HepG2 (cell line): Measurements from ENCODE around the gene GGA3. TPM values are rescaled to one million over a fixed set of nuclear protein-coding genes. Genes with fewer than 3 reads are reported as not detected.

Experiments used
- HES4 ChIP-seq: sonication (generic); formaldehyde crosslinking; IDR thresholded peaks from 2 replicates; pipeline ENCODE4 v1.9.0; 2021; ENCODE audit warnings: mild to moderate bottlenecking, missing genetic modification reagents, borderline replicate concordance
- MXI1 ChIP-seq: IDR thresholded peaks from 3 replicates; pipeline ENCODE4 v1.6.1; 2012; ENCODE audit warnings: low read depth, low read length, inconsistent platforms, borderline replicate concordance
- POLR2AphosphoS2 ChIP-seq: IDR thresholded peaks from 2 replicates; pipeline ENCODE4 v1.6.1; 2011; ENCODE audit warnings: low read depth, low read length, improper control_type of control experiment
- REPIN1 ChIP-seq: sonication (generic); formaldehyde crosslinking; IDR thresholded peaks from 2 replicates; pipeline ENCODE4 v1.8.0; 2022; ENCODE audit warnings: missing genetic modification reagents, low read depth, mild to moderate bottlenecking, borderline replicate concordance
- ZNF790 ChIP-seq: sonication (generic); formaldehyde crosslinking; IDR thresholded peaks from 2 replicates; pipeline ENCODE4 v1.8.0; 2022; ENCODE audit warnings: missing genetic modification reagents, mild to moderate bottlenecking, borderline replicate concordance
- ZSCAN21 ChIP-seq: sonication (generic); formaldehyde crosslinking; IDR thresholded peaks from 2 replicates; pipeline ENCODE4 v1.8.0; 2022; ENCODE audit warnings: mild to moderate bottlenecking, missing genetic modification reagents, moderate library complexity, borderline replicate concordance
- polyA plus RNA-seq, 8 experiments: library from polyadenylated mRNA; depleted of rRNA in 3 of 8; stranded (reverse) in 7 of 8; unstranded in 1 of 8; fragments of >200 nt; fragmentation: Illumina TruSeq in 4 of 8; extraction: Trizol in 4 of 8; gene quantifications; 2 replicates each; pipeline versions ENCODE4 v1.2.1 to v1.2.3, GENCODE V29; 2011 to 2016; ENCODE audit warnings: low read depth in 4 of 8, missing spikeins in 1 of 8, mixed read lengths in 1 of 8; ENCODE audit not compliant: insufficient read depth in 1 of 8
- total RNA-seq, 5 experiments: library from RNA; depleted of rRNA; stranded (reverse); fragments of >200 nt; fragmentation: Illumina TruSeq; extraction: Trizol; gene quantifications; 2 replicates each; pipeline ENCODE4 v1.2.3, GENCODE V29; 2016; ENCODE audit warnings: low read depth in 1 of 5
- TF ChIP-seq, protein P1 (sequence below): sonication (generic); formaldehyde crosslinking; IDR thresholded peaks from 2 replicates; pipeline ENCODE4 v1.4.0; 2020; ENCODE audit warnings: missing genetic modification reagents
- TF ChIP-seq, protein P2 (sequence below): sonication (generic); formaldehyde crosslinking; IDR thresholded peaks from 2 replicates; pipeline ENCODE4 v1.4.0; 2020; ENCODE audit warnings: missing genetic modification reagents, mild to moderate bottlenecking, borderline replicate concordance

GGA3 gene
- total and polyA plus RNA-seq, 2 of the 13 experiments (the other 11 are each of a cell fraction or from before 2014, with no cell fraction given): 28.4 to 43.7 TPM

DNA sequence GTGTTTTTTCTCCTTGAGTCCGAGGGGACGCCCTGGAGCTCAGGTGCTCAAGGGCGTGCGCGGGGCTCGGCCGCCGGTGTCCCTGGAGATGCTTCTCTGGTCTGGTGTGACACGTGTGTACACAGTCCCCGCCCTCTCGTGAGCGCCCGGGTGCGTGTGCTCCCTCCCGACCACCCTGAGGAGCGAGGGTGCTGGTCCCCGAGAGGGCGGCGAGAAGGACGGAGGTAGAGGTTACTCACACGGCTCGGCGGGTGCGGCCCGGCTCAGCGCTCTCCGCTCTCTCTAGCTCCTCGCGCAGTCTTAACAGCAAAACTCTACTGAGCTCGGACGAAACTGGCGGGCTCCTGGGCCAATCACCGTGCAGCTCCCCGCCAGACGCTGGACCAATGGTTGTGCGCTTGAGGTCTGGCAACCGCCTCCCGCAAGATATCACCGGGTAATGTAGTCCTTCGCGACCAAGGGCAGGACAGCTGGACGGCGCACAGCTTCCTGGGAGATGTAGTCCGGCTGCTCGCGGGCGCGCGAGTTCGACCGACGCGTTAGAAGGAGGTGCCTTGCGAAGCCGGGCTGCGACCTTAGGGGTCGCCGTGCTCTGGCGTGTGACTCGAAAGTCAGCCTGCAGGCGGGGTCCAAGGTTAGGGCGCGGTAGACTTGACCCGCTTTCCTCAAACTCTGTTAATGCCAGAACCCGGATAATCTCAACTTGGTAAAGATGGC, 27.9 kb upstream of the GGA3 start, which contains the start of gene SLC25A19 (continued):
- TF ChIP-seq MXI1 (peak; percentile 62; the same call in 2 of the 3 replicates), HES4 (CRISPR knock-in tag) (peak; percentile 51; the same call in 1 of the 2 replicates), REPIN1 (CRISPR knock-in tag) (peak; percentile 93; the same call in 1 of the 2 replicates), ZSCAN21 (CRISPR knock-in tag) (no peak; the same call in 1 of the 2 replicates), POLR2AphosphoS2 (no peak), ZNF790 (no peak)
- TF ChIP-seq, protein P1, sequence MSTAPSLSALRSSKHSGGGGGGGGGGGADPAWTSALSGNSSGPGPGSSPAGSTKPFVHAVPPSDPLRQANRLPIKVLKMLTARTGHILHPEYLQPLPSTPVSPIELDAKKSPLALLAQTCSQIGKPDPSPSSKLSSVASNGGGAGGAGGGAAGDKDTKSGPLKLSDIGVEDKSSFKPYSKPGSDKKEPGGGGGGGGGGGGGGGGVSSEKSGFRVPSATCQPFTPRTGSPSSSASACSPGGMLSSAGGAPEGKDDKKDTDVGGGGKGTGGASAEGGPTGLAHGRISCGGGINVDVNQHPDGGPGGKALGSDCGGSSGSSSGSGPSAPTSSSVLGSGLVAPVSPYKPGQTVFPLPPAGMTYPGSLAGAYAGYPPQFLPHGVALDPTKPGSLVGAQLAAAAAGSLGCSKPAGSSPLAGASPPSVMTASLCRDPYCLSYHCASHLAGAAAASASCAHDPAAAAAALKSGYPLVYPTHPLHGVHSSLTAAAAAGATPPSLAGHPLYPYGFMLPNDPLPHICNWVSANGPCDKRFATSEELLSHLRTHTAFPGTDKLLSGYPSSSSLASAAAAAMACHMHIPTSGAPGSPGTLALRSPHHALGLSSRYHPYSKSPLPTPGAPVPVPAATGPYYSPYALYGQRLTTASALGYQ: no peak
- TF ChIP-seq, protein P2, sequence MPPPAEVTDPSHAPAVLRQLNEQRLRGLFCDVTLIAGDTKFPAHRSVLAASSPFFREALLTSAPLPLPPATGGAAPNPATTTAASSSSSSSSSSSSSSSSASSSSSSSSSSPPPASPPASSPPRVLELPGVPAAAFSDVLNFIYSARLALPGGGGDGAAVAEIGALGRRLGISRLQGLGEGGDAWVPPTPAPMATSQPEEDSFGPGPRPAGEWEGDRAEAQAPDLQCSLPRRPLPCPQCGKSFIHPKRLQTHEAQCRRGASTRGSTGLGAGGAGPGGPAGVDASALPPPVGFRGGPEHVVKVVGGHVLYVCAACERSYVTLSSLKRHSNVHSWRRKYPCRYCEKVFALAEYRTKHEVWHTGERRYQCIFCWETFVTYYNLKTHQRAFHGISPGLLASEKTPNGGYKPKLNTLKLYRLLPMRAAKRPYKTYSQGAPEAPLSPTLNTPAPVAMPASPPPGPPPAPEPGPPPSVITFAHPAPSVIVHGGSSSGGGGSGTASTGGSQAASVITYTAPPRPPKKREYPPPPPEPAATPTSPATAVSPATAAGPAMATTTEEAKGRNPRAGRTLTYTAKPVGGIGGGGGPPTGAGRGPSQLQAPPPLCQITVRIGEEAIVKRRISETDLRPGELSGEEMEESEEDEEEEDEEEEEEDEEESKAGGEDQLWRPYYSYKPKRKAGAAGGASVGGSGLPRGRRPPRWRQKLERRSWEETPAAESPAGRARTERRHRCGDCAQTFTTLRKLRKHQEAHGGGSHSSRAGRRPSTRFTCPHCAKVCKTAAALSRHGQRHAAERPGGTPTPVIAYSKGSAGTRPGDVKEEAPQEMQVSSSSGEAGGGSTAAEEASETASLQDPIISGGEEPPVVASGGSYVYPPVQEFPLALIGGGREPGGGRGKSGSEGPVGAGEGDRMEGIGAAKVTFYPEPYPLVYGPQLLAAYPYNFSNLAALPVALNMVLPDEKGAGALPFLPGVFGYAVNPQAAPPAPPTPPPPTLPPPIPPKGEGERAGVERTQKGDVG (CRISPR knock-in tag): peak; percentile 95; the same call in 1 of the 2 replicates
- TF ChIP-seq, all 625 proteins: peak for 320
